Measurements from ENCODE around the gene RHOT1.
"Not testable (repeated sequence)": the region's sequence is repeated elsewhere in the genome, so short reads cannot be mapped to it uniquely, and the experiment has no call there.

RHOT1 gene

GRCh38 chr17:32240750-32241149 is 98.4 kb downstream of the RHOT1 start:
- no peak for DNase-seq

- no peak for DNase-seq
Observed at GRCh38 chr17:32241640-32242039, 99.3 kb downstream of the RHOT1 start.

DNA sequence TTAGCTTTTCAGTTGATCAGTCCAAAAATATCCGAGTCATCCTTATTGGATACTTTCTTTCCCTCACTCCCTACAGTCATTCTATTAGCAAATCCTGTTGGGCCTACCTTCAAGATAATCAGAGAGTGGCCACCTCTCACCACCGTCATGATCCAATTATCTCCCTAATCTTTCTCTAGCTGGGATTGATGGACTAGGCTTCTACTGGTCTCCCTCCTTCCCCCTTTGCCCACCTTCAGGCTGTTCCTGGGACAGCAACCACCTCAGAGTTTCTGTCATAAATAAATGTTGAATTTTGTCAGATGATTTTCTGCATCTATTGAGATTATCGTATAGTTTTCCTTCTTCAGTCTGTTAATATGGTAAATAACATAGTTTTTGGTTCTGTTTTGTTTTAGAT is 107.2 kb downstream of the RHOT1 start:
- no peak for DNase-seq

- peak; percentile 59 for DNase-seq
Observed at GRCh38 chr17:32253117-32253611, 110.9 kb downstream of the RHOT1 start.

DNA sequence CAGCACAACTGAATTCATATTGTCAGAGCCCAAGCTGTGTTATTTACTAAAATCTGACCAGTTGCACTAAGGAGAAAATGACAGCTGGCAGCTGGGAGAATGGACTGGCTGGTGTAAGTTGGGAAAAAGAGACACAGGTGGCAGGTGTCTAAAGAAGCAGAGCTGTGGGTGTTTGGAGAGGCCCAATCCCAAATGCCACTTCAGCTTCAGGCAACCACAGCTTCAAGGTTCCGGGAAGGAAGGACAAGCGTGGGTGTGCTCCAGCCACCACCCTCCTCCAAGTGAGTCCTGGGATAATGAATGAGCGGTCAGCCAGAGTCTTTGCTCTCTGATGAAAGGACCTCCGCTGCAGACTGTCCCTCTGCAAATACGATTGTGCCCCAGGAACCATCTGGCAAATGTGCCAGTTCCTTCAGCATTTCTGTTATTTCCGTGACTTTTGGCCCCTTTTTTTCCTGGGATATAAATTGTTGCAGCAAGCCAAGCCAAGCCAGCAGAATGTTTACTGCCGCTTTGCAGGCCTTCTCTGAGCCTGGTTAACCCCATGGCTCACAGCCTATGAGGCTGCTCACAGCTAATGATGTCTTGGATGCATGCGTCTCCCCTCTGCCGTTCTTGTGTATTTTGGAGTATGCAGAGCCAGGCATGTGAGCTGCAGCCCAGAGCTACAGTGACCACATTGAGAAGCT is 113.9 kb downstream of the RHOT1 start:
- no peak for DNase-seq

DNA sequence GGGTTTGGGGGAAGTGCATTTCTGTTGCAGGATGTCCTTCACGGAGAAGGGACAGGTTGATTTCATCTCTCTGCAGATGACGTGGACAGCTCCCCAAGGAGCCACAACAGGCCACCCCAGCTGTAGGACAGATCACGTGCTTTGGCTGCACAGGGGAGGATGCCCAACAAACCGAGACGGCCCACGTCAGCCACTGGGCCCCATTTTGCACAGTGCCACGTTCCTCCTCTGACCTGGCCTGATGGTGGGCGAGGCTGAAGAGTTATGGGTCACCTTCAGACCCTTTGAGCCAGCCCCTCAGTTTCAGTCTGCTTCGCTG is 114.4 kb downstream of the RHOT1 start:
- DNase-seq: no peak

GRCh38 chr17:32258383-32259140 is 116.3 kb downstream of the RHOT1 start:
- DNase-seq: no peak

- peak; percentile 68 for DNase-seq
Observed at GRCh38 chr17:32259586-32259985, 117.3 kb downstream of the RHOT1 start.

- no peak for DNase-seq
Observed at GRCh38 chr17:32261417-32261736, 119.1 kb downstream of the RHOT1 start.

DNA sequence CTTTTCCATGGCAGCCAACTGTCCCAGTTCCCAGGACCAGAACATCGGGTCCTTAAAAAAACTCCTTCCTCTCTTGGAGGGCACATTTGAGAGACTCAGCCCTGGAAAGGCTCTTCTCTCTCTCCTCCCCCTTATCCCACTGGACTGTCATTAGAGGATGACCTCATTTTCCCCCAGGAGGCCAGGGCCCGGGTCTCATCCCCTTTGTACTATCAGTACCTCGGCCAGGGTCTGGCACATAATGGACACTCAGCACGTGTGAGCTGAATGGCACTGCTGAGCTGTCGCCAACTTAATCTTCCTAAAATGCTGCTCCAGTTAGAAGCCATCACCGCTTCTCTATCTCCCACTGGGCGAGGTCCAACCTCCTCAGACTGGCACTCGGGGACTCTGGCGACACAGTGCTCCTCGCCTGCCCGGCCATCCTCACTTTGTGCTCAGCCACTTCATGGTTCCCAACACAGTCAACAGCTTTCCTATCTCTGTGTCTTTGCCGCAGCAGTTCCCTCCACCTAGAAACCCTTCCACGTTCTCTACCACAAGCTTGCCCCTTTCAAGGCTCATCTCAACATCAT is 119.7 kb downstream of the RHOT1 start:
- no peak for DNase-seq

DNA sequence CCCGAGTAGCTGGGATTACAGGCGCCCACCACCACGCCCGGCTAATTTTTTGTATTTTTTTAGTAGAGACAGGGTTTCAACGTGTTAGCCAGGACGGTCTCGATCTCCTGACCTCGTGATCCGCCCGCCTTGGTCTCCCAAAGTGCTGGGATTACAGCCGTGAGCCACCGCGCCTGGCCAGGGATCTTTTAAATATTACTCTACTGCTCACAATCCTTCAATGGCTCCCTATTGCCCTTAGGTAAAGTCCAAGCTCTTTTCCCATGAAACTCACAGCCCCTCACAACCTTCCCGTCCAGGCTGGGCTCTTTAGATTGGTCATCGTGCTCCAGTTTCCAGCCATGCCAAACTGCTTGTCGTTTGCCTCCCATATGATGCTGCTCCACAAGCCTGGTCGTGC is 121.2 kb downstream of the RHOT1 start:
- DNase-seq: not testable (repeated sequence)

GRCh38 chr17:32264140-32264799 is 122.0 kb downstream of the RHOT1 start:
- no peak for DNase-seq

- DNase-seq: no peak
Observed at GRCh38 chr17:32264823-32265191, 122.5 kb downstream of the RHOT1 start.

GRCh38 chr17:32265192-32265923 is 123.1 kb downstream of the RHOT1 start, which contains the start of gene RHBDL3:
Gene RHBDL3 (plus strand): TSS chr17:32265832. CDS start chr17:32266190, 358 bp downstream.
- DNase-seq: no peak

DNA sequence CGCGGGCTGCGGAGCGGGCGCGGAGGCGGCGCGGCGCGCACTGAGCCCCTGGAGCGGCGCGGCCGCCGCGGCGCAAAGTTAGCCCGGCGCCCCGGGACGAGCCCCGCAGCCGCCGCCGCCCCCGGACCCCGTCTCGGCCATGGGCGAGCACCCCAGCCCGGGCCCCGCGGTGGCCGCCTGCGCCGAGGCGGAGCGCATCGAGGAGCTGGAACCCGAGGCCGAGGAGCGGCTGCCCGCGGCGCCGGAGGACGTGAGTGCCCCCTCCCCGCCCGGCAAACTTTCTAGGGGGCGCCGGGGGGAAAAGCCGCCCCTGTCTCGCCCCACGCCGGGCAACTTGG is 123.7 kb downstream of the RHOT1 start:
- no peak for DNase-seq

DNA sequence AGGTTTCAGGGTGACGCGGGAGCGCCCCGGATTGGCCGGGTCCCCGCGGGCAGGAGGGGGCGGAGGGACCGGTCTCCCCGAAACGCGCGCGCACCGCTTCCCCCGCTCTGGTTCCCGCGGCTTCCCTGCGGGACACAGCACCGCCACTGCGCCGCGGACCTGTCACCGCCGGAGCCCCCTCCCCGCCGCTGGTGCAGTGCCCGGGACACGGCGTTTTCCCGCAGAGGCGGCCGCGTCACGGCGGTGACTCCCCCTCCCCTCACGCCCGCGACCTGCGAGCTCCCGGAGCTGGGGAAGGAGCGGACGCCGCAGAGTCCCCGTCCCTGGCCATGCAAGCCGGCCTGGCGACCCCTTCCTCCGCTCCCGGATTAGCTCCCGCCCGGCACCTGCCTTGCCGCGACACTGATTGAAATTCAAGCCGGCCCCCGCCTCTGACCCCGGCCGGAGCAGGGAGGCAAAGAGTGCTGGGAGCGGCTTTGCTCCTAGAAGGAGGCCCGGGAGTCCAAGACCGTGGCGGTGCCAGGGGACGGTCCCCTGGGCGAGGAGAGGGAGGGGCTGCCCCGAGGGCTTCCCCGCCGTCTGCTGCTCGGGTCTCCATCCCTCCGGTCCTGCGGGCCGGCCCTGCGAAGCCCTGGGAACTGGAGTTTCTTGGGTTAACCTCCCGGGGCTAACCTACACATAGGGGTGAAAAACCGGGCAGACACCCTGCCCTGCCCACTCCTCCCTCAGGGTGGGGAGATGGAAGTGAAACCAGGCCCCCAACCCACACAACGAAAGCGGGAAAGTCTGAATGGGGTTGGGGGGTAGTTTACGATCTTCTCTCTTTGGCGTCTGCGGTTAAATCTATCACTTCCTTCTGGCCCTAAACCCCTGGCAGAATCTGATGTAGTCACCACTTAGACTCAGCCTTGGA is 124.3 kb downstream of the RHOT1 start:
- no peak for DNase-seq

GRCh38 chr17:32267690-32268205 is 125.4 kb downstream of the RHOT1 start:
- peak; percentile 11 for DNase-seq

DNA sequence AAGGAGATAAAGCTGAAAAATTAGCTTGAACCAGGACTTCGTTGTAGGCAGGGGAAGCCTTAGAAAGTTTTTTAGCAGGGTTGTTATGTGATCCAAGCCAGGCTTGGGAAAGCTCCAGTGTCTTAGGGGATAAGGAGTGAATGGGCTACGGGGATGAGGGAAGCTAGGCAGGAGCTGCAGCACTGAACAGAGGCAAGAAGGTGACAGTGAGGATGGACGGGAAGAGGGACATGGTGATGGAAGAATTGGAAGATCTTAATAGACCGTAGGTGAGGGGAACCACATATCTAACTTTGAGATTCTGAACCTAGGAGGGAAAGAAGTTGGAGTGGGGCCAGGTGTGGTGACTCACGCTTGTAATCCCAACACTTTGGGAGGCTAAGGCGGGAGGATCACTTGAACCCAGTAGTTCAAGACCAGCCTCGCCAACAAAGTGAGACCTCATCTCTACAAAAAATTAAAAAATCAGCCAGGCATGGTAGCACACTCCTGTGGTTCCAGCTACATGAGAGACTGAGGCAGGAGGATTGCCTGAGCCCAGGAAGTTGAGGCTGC is 126.5 kb downstream of the RHOT1 start:
- no peak for DNase-seq

- peak; percentile 32 for DNase-seq
Observed at GRCh38 chr17:32269377-32269776, 127.1 kb downstream of the RHOT1 start.

- no peak for DNase-seq
Observed at GRCh38 chr17:32271844-32272243, 129.5 kb downstream of the RHOT1 start.

GRCh38 chr17:32274101-32274500 is 131.8 kb downstream of the RHOT1 start:
- no peak for DNase-seq

All from HCEC 1CT (cell line).